ENCODE data around the gene TUT7.

- TF ChIP-seq POLR2A (IDR thresholded peaks at IDR 0.05) = no peak
- TF ChIP-seq CTCF (IDR thresholded peaks at IDR 0.05) = no peak
- TF ChIP-seq POLR2AphosphoS5 (IDR thresholded peaks at IDR 0.05) = no peak
These were observed 112.1 kb downstream of the TUT7 start for GRCh38 chr9:86242071-86242470.
